GM12864 (cell line): ENCODE results near the gene LYPD4.

Experiments
- DNase-seq: peaks from one replicate; pipeline ENCODE4 v3.0.0-alpha.2; 2011; ENCODE audit warnings: low read depth
- H3K4me3 ChIP-seq: 2 replicates; pipeline ENCODE4 v1.5.1; 2011; ENCODE audit warnings: mild to moderate bottlenecking, low read depth, low read length, control low read depth
- CTCF ChIP-seq: IDR thresholded peaks from 2 replicates; pipeline ENCODE4 v1.5.1; 2011; ENCODE audit warnings: low read depth, mild to moderate bottlenecking, moderate library complexity, low read length, control low read depth, inconsistent platforms; ENCODE audit errors: missing control alignments

LYPD4 gene

GRCh38 chr19:41843371-41843770 is 1.1 kb downstream of the LYPD4 start:
- no peak overlapping the region for H3K4me3 ChIP-seq
- DNase-seq: no peak
- no peak for TF ChIP-seq CTCF

- H3K4me3 ChIP-seq: no peak overlapping the region
- no peak for DNase-seq
- TF ChIP-seq CTCF: no peak
These were observed 5.3 kb downstream of the LYPD4 start for GRCh38 chr19:41839211-41839610.

- TF ChIP-seq CTCF: no peak
- no peak for DNase-seq
- H3K4me3 ChIP-seq: no peak overlapping the region
These were observed 6.3 kb downstream of the LYPD4 start for GRCh38 chr19:41837981-41838708.

GRCh38 chr19:41821003-41821735 is 23.3 kb downstream of the LYPD4 start:
- no peak for DNase-seq

GRCh38 chr19:41816761-41817160 is 27.7 kb downstream of the LYPD4 start:
- no peak for TF ChIP-seq CTCF
- DNase-seq: no peak
- H3K4me3 ChIP-seq: no peak overlapping the region

More at GRCh38 chr19:41821003-41821735, 23.3 kb downstream of the LYPD4 start:
- TF ChIP-seq CTCF: peak; percentile 78
- no peak overlapping the region for H3K4me3 ChIP-seq

DNA sequence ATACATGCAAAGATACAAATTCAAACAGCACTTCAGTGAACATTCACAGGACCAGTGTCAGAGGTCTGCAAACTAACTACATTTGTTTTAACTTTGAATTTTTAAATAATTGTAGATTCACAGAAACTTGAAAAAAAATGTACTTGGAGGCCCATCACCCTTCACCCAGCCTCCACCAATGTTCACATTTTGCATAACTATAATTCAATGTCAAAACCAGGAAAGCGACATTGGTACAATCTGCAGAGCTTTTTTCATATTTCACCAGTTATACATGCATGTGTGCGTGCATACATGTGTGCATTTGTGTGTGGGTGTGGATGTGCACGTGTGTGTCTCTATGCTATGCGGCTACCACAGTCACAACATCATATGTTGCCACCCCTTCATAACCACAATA is 29.2 kb downstream of the LYPD4 start:
- TF ChIP-seq CTCF: no peak
- no peak for DNase-seq

GRCh38 chr19:41813911-41814310 is 30.6 kb downstream of the LYPD4 start:
- DNase-seq: no peak
- no peak overlapping the region for H3K4me3 ChIP-seq
- no peak for TF ChIP-seq CTCF

More for the DNA sequence above, 29.2 kb downstream of the LYPD4 start:
- no peak overlapping the region for H3K4me3 ChIP-seq
